Neutrophil (primary cell): ENCODE data around the gene PKP4.

Source experiments
- H3K27ac ChIP-seq: fragments of 200-600 bp; sonication (generic); 2 replicates; pipeline ENCODE4 v1.5.1; 2016; ENCODE audit warnings: mild to moderate bottlenecking, moderate library complexity
- H3K27me3 ChIP-seq: fragments of 200-600 bp; sonication (generic); 2 replicates; pipeline ENCODE4 v1.6.0; 2016; ENCODE audit warnings: mild to moderate bottlenecking
- H3K36me3 ChIP-seq: fragments of 200-600 bp; sonication (generic); 2 replicates; pipeline ENCODE4 v1.5.1; 2017
- H3K4me1 ChIP-seq, 2 experiments: fragments of 200-600 bp in 1 of 2; sonication (generic) in 1 of 2; 1 replicate in 1 of 2; 2 replicates in 1 of 2; pipeline versions ENCODE4 v1.5.1 to v1.6.1; 2013 to 2016; ENCODE audit warnings: low read depth in 1 of 2, low read length in 1 of 2, mild to moderate bottlenecking in 1 of 2, moderate library complexity in 1 of 2; ENCODE audit not compliant: control insufficient read depth in 1 of 2, insufficient read depth in 1 of 2
- H3K4me3 ChIP-seq, 2 experiments: fragments of 200-600 bp in 1 of 2; sonication (generic) in 1 of 2; 1 replicate in 1 of 2; 2 replicates in 1 of 2; pipeline ENCODE4 v1.5.1; 2013 to 2016; ENCODE audit warnings: low read depth in 1 of 2, low read length in 1 of 2, mild to moderate bottlenecking in 1 of 2, moderate library complexity in 1 of 2
- H3K9me3 ChIP-seq: fragments of 200-600 bp; sonication (generic); 2 replicates; pipeline ENCODE4 v1.5.1; 2016
- TF ChIP-seq, protein P1 (sequence below): fragments of 200-600 bp; sonication (generic); IDR thresholded peaks from 2 replicates; pipeline ENCODE4 v1.5.1; 2016; ENCODE audit warnings: antibody characterized with exemption

The PKP4 gene

DNA sequence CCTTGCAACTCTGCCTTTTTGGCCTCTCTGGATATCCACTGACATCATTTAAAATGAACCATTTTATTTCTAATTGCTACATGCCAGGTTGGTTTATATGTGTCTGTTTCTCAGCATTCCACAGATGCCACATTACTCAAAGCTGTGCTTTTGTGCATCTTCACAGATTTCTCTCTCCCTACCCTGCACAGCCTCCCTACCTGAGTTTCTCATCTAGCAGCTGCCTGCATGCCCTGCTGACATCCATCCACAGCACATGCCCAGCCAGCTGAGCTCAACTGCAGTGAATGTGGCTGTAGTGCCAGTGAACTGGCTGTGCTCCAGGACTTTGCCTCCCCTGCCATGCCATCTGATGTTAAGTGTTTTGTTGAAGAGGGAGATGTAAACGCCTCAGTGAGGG lies 44.5 kb downstream of the PKP4 start:
- Histone ChIP-seq H3K9me3 (no peaks in the 10 kb centered on the region), H3K27ac (no peak overlapping the region), H3K4me3 (no peak overlapping the region), H3K36me3 (no peaks in the 10 kb centered on the region), H3K4me1 (peaks cover 0 to 6% of the 10 kb centered on the region in 2 experiments), H3K27me3 (no peaks in the 10 kb centered on the region)
- TF ChIP-seq, protein P1, sequence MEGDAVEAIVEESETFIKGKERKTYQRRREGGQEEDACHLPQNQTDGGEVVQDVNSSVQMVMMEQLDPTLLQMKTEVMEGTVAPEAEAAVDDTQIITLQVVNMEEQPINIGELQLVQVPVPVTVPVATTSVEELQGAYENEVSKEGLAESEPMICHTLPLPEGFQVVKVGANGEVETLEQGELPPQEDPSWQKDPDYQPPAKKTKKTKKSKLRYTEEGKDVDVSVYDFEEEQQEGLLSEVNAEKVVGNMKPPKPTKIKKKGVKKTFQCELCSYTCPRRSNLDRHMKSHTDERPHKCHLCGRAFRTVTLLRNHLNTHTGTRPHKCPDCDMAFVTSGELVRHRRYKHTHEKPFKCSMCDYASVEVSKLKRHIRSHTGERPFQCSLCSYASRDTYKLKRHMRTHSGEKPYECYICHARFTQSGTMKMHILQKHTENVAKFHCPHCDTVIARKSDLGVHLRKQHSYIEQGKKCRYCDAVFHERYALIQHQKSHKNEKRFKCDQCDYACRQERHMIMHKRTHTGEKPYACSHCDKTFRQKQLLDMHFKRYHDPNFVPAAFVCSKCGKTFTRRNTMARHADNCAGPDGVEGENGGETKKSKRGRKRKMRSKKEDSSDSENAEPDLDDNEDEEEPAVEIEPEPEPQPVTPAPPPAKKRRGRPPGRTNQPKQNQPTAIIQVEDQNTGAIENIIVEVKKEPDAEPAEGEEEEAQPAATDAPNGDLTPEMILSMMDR: no peak

DNA sequence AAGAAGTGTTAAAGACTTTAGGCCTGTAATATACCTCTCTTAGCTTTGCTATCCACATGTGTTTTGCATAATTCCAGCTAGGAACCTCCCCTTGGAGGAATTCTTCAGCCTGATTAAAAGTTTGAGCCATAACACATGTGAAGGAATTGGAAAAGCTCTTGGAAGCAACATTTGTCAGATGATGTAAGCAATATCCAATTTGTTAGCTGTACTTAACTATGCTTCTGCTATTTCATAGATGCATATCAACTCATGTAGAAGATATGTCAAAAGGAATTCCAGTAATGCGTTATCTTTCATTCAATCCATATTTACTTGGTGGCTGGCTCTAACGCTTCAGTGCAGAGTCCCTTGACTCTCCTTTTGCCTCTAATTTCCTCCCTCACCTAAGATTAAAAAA lies 46.2 kb downstream of the PKP4 start:
- H3K4me3 ChIP-seq: no peak overlapping the region
- no peaks in the 10 kb centered on the region for H3K9me3 ChIP-seq
- TF ChIP-seq, protein P1: no peak
- no peaks in the 10 kb centered on the region for H3K4me1 ChIP-seq
- no peaks in the 10 kb centered on the region for H3K27me3 ChIP-seq
- H3K36me3 ChIP-seq: no peaks in the 10 kb centered on the region
- no peak overlapping the region for H3K27ac ChIP-seq

DNA sequence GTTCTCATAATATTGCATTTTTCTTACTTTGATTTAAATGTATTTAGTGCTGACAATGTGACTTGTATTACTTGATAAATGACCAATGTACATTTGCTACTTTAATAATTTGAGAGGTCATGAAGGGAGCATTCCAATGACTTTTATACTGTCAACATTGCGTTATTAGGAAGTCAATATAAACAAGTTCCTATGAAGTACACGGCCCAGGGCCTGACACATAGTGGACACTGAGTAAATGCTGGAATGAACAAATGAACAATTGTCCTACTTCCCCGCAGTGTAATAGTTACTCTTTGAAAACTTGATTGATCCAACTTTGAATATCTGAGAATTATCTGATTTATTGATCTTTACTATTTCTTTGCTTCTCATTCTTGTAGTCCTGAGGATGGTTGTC lies 47.3 kb downstream of the PKP4 start:
- H3K27ac ChIP-seq: no peak overlapping the region
- H3K4me3 ChIP-seq: no peak overlapping the region
- H3K27me3 ChIP-seq: no peaks in the 10 kb centered on the region
- peaks cover 7 to 9% of the 10 kb centered on the region in 2 experiments for H3K4me1 ChIP-seq
- TF ChIP-seq, protein P1: no peak
- no peaks in the 10 kb centered on the region for H3K36me3 ChIP-seq
- no peaks in the 10 kb centered on the region for H3K9me3 ChIP-seq

DNA sequence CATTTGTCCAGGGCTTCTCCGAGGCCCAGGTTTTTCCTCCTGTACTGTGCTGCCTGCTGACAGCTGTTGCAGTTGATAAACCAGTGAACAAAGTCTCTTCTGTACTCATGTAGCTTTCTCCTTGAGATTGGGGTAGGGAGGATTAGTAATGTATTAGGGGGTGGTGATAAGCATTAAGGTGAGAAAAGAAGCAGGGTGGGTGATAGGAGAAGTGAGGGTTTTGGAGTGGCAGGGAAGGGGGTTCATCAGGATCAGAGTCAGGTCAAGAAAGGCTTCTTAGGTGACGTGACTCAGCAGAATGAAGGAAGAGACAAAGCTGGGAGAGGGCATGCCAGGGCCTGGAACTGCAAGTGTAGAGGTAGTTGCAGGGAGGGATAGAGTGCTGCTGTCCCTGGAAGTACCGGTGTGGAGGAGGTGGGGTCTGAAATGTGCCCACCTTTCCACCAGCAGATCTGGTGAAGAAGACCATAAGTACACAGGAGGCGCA lies 48.7 kb downstream of the PKP4 start:
- TF ChIP-seq, protein P1: no peak
- H3K27ac ChIP-seq: no peak overlapping the region

DNA sequence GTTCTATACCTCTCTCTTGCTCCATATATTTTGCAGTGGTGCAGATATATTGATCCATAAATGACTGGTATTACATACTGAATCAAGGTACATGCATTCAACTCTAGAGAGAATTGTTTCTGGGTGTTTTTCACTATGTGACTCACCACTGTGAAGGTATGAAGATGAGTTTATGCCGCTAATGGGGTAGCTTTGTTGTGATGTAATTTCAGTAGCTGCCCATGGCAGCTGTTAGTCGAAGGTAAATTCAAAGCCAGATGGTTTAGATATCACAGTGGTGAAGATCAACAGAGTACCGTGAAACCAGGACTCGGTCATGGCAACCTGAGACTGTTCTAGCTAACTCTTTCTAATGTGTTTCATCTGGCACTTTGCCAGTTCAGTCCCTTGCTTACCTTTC lies 50.4 kb downstream of the PKP4 start:
- H3K9me3 ChIP-seq: no peaks in the 10 kb centered on the region
- no peak overlapping the region for H3K27ac ChIP-seq
- no peak overlapping the region for H3K4me3 ChIP-seq
- no peaks in the 10 kb centered on the region for H3K27me3 ChIP-seq
- peaks cover 25 to 32% of the 10 kb centered on the region in 2 experiments for H3K4me1 ChIP-seq
- TF ChIP-seq, protein P1: no peak
- H3K36me3 ChIP-seq: no peaks in the 10 kb centered on the region

More for the DNA sequence above, 48.7 kb downstream of the PKP4 start:
- Histone ChIP-seq H3K9me3 (no peaks in the 10 kb centered on the region), H3K4me3 (no peak overlapping the region), H3K36me3 (no peaks in the 10 kb centered on the region), H3K4me1 (peaks cover 21 to 23% of the 10 kb centered on the region in 2 experiments), H3K27me3 (no peaks in the 10 kb centered on the region)

DNA sequence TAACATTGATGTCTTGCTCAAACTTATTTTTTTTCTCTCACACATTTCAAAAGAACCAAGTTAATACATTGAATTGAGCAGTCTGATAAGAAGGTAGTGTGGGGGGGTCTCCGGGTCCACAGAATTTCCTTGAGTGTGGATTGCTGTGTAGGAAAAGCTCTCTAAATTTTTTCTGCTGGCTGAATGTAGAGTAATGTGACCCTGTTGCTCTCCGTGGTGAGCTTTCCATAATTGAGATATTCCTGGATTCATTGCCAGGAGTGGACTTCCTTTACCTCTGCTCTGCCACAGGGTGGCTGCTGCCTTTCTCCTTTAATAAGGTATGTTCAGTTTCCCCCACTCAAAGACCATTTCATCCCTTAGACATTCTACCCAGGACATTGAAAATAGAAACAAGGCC lies 50.9 kb downstream of the PKP4 start:
- Histone ChIP-seq H3K27me3 (no peaks in the 10 kb centered on the region), H3K36me3 (no peaks in the 10 kb centered on the region), H3K9me3 (no peaks in the 10 kb centered on the region), H3K27ac (no peak overlapping the region), H3K4me3 (no peak overlapping the region), H3K4me1 (peaks cover 25 to 32% of the 10 kb centered on the region in 2 experiments)
- TF ChIP-seq, protein P1: no peak
